Breast epithelium (tissue), 3 donors: ENCODE results near the gene MARK3.

ENCODE experiments used
- CTCF ChIP-seq, 3 donors: fragments of 450-650 bp; IDR thresholded peaks; one replicate each; pipeline ENCODE4 v1.5.1; 2016 to 2017; ENCODE audit warnings: antibody characterized with exemption in 3 of 3, mild to moderate bottlenecking in 3 of 3, moderate library complexity in 3 of 3
- POLR2AphosphoS5 ChIP-seq, 3 donors: sonication (generic); formaldehyde crosslinking; IDR thresholded peaks; one replicate each; pipeline ENCODE4 v1.6.1; 2017; ENCODE audit warnings: antibody characterized with exemption in 3 of 3

- TF ChIP-seq POLR2AphosphoS5 (IDR thresholded peaks at IDR 0.05) (no peak), CTCF (IDR thresholded peaks at IDR 0.05) (no peak)
Measured at GRCh38 chr14:103523575-103523954, 138.3 kb downstream of the MARK3 start.
